Measurements from ENCODE around the gene EHBP1L1. TPM values are rescaled to one million over a fixed set of nuclear protein-coding genes. Genes with fewer than 3 reads are reported as not detected.

The EHBP1L1 gene
- total and polyA plus RNA-seq, 2 of the 8 experiments (the other 6 are each of a cell fraction or from before 2014, with no cell fraction given): 4.3 to 6.6 TPM

DNA sequence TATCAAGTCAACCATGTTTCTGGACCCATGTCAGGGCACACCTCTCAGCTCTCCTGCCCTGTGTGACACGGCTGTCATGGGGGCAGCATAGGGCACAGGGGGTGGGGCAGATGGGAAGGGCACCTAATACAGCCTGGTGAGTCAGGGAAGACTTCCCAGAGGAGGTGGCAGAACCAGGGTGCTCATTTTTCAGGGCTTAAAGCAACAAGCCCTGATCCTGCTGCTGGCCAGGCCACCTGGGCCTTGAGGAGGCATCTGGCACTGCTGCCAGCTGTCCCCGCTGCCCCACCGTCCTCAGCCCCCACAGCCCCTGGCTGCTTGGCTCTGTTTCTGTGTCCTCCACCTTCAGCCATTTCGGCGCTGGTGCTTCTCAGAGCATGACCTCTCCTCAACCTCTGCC, 33.8 kb downstream of the EHBP1L1 start (continued):
- TF ChIP-seq SIX5 (IDR thresholded peaks at IDR 0.05; ENCODE audit: low read depth, low read length) (no peak), BACH1 (IDR thresholded peaks at IDR 0.05; ENCODE audit: low read length) (no peak), CBX8 (IDR thresholded peaks at IDR 0.05; ENCODE audit: borderline replicate concordance, low read depth, low read length) (no peak), JUN (IDR thresholded peaks at IDR 0.05; ENCODE audit: low read depth, low read length) (no peak), HDAC6 (IDR thresholded peaks at IDR 0.05; ENCODE audit: low read depth, low read length) (no peak)
- TF ChIP-seq, protein P1, sequence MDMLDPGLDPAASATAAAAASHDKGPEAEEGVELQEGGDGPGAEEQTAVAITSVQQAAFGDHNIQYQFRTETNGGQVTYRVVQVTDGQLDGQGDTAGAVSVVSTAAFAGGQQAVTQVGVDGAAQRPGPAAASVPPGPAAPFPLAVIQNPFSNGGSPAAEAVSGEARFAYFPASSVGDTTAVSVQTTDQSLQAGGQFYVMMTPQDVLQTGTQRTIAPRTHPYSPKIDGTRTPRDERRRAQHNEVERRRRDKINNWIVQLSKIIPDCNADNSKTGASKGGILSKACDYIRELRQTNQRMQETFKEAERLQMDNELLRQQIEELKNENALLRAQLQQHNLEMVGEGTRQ (IDR thresholded peaks at IDR 0.05; ENCODE audit: low read length): no peak
